MG63 (cell line): ENCODE measurements around the gene TXNRD2. TPM values are rescaled to one million over a fixed set of nuclear protein-coding genes. Genes with fewer than 3 reads are reported as not detected.

Experiments used
- DNase-seq: peaks from one replicate; pipeline ENCODE4 v3.0.0-alpha.2; 2020
- H3K27me3 ChIP-seq: fragments of 250-450 bp; sonication (Bioruptor Pico); 2 replicates; pipeline ENCODE4 v1.5.1; 2020; ENCODE audit warnings: mild to moderate bottlenecking, moderate library complexity
- H3K36me3 ChIP-seq: fragments of 250-450 bp; sonication (Bioruptor Pico); 2 replicates; pipeline ENCODE4 v1.5.1; 2020; ENCODE audit warnings: mild to moderate bottlenecking, moderate library complexity
- H3K4me3 ChIP-seq: fragments of 250-450 bp; sonication (Bioruptor Pico); 2 replicates; pipeline ENCODE4 v1.5.1; 2020; ENCODE audit warnings: mild to moderate bottlenecking, moderate library complexity
- H3K9me3 ChIP-seq: fragments of 250-450 bp; sonication (Bioruptor Pico); 2 replicates; pipeline ENCODE4 v1.5.1; 2020; ENCODE audit warnings: mild to moderate bottlenecking, moderate library complexity
- total RNA-seq: library from RNA; depleted of rRNA; stranded (reverse); fragments of >200 nt; shearing (Covaris generic); gene quantifications from 2 replicates; pipeline ENCODE4 v1.2.3, GENCODE V29; 2014; ENCODE audit warnings: low replicate concordance

Gene TXNRD2
- total RNA-seq, 1 experiment from 2014 or later = 61.8 TPM

GRCh38 chr22:19971276-19972124, 29.9 kb upstream of the TXNRD2 start:
- no peaks in the 10 kb centered on the region for H3K9me3 ChIP-seq
- no peak for DNase-seq
- no peaks in the 10 kb centered on the region for H3K27me3 ChIP-seq
- H3K4me3 ChIP-seq = no peak overlapping the region
- peaks cover 4% of the 10 kb centered on the region; the same call in 1 of the 2 replicates for H3K36me3 ChIP-seq

- H3K4me3 ChIP-seq = no peak overlapping the region
- no peaks in the 10 kb centered on the region for H3K27me3 ChIP-seq
- peak; percentile 49 for DNase-seq
- peaks cover 4% of the 10 kb centered on the region; the same call in 1 of the 2 replicates for H3K36me3 ChIP-seq
- no peaks in the 10 kb centered on the region for H3K9me3 ChIP-seq
These were observed 29.1 kb upstream of the TXNRD2 start for GRCh38 chr22:19970479-19971275.

DNA sequence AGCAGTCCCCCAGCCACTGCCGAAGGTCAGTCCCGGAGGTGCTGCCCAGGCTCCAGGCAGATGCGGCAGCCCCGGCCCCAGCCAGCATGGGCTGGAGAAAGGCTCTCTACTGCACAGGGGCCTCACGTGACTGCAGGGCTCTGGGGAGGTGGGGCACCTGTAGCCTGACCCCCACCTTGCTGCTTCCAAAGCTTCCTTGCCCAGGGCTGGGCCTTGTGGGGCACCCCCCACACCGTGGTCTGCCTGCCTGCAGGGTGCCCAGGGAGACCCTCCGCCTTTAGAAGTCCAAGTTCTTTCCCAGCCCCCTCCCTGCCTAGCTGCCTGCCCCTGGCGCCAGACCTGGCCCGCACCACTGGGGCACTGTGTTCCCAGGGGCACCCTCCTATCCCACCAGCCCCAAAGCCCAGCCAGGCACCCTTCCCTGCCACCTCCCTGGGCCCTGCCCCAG, 28.4 kb upstream of the TXNRD2 start:
- Histone ChIP-seq H3K36me3 (peaks cover 4% of the 10 kb centered on the region), H3K27me3 (no peaks in the 10 kb centered on the region)

GRCh38 chr22:19969141-19969928, 27.7 kb upstream of the TXNRD2 start:
- no peaks in the 10 kb centered on the region for H3K9me3 ChIP-seq
- DNase-seq = no peak
- H3K4me3 ChIP-seq = no peak overlapping the region
- peaks cover 9% of the 10 kb centered on the region for H3K36me3 ChIP-seq
- no peaks in the 10 kb centered on the region for H3K27me3 ChIP-seq

More for the DNA sequence above, 28.4 kb upstream of the TXNRD2 start:
- no peak for DNase-seq
- Histone ChIP-seq H3K4me3 (no peak overlapping the region), H3K9me3 (no peaks in the 10 kb centered on the region)

GRCh38 chr22:19968450-19968891, 26.9 kb upstream of the TXNRD2 start:
- H3K36me3 ChIP-seq = peaks cover 14% of the 10 kb centered on the region
- no peak for DNase-seq
- H3K4me3 ChIP-seq = no peak overlapping the region
- no peaks in the 10 kb centered on the region for H3K27me3 ChIP-seq
- no peaks in the 10 kb centered on the region for H3K9me3 ChIP-seq

- Histone ChIP-seq H3K27me3 (no peaks in the 10 kb centered on the region), H3K36me3 (peaks cover 14% of the 10 kb centered on the region), H3K9me3 (no peaks in the 10 kb centered on the region)
These were observed 26.3 kb upstream of the TXNRD2 start for GRCh38 chr22:19967850-19968449.

GRCh38 chr22:19966908-19967750, 25.5 kb upstream of the TXNRD2 start:
- Histone ChIP-seq H3K27me3 (no peaks in the 10 kb centered on the region), H3K36me3 (peaks cover 15% of the 10 kb centered on the region), H3K9me3 (no peaks in the 10 kb centered on the region), H3K4me3 (no peak overlapping the region)
- DNase-seq = no peak

More at GRCh38 chr22:19967850-19968449, 26.3 kb upstream of the TXNRD2 start:
- H3K4me3 ChIP-seq = no peak overlapping the region
- no peak for DNase-seq

DNA sequence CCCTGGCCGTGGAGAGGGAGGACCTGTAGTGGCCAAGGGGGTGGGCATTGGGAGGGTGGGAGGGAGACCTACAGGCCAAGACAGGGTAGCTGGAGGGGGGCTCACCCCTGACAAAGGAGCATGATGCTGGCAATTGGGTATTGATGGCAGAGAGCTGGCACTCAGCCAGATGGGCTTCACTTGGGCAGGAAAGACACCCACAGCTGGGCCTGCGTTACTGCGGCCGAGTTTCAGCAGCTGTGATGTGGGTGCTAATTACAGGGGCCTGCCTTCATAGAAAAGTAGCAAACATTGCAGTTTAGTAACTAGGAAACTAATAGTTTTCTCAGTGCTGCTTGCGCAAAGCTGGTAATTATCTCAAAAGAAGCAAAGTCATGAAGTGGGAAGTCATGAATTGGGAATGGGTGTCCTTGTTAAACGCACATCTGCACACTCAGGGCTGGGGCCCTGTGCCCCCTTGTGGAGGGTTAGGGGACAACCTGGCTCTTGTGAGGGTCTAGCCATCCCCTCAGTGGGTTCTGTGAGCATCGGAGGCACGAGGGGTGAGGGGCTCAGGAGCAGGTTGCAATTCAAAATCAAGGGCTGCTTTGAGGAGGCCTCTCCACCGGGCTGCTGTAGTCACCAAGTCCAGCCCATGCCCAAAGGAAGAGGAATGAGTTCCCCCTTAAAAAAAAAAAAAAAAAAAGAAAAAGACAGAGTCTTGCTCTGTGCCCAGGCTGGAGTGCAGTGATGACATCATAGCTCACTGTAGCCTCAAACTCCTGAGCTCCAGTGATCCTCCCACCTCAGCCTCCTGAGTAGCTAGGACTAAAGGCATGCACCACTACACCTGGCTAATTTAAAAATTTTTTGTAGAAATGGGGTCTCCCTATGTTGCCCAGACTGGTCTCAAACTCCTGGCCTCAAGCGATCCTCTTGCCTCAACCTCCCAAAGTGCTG, 24.4 kb upstream of the TXNRD2 start:
- Histone ChIP-seq H3K9me3 (no peaks in the 10 kb centered on the region), H3K4me3 (no peak overlapping the region), H3K36me3 (peaks cover 17% of the 10 kb centered on the region), H3K27me3 (no peaks in the 10 kb centered on the region)
- no peak for DNase-seq

DNA sequence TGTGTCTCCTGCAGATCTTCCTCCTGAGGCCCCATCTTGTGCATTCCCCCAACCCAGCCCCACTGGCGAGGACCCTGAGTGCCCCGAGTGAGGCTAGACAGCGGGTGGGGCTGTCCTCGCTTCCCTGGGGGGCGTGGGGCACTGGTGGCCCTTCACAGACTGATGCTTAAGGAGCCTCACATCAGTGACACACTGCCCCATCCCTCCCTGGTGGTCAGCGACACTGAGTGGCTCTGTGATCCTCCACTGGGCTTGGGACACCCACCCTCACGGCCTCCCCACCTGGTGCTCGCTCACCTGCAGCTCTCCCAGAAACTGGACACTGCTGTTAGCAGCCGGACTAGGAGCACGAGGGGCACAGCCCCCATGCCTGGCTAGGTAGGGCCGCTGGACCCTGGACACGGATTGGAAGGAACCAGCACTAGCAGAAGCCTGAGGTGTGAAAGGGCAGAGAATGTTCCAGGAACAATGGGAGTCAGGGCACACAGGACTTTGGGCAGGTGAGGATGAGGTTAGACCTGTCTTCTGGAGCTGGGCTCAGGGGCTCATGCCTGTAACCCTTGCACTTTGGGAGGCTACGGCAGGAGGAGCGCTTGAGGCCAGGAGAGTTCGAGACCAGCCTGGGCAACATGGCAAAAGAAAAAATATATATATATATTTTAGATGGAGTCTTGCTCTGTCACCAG, 23.2 kb upstream of the TXNRD2 start:
- no peaks in the 10 kb centered on the region for H3K27me3 ChIP-seq
- peaks cover 17% of the 10 kb centered on the region for H3K36me3 ChIP-seq
- no peak for DNase-seq
- no peaks in the 10 kb centered on the region for H3K9me3 ChIP-seq
- no peak overlapping the region for H3K4me3 ChIP-seq

DNA sequence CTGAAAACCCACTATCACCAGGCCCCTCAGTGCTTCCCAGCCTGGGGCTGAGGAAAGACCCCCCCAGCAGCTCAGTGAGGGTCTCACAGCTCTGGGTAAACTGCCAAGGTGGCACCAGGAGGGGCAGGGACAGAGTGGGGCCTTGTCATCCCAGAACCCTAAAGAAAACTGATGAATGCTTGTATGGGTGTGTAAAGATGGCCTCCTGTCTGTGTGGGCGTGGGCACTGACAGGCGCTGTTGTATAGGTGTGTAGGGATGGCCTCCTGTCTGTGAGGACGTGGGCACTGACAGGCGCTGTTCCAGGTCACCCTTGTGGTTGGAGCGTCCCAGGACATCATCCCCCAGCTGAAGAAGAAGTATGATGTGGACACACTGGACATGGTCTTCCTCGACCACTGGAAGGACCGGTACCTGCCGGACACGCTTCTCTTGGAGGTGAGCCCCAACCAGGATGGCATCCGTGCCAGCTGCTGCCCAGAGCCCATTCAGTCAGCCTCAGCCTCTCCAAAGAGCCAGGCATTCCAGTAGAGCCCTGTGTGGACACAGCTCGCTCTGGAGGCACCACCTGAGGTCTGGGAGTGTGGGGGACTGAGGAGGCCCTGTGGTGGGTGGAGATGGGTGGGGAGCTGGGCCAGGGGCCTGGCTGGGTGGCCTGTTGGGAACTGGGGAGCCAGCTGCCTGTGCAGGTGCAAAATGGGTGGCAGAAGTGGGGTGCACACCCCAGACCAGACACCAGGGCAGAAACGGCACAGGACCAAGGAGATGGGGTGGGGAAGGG, 22.4 kb upstream of the TXNRD2 start:
- DNase-seq = no peak
- no peaks in the 10 kb centered on the region for H3K9me3 ChIP-seq
- no peak overlapping the region for H3K4me3 ChIP-seq
- peaks cover 17% of the 10 kb centered on the region for H3K36me3 ChIP-seq
- H3K27me3 ChIP-seq = no peaks in the 10 kb centered on the region

DNA sequence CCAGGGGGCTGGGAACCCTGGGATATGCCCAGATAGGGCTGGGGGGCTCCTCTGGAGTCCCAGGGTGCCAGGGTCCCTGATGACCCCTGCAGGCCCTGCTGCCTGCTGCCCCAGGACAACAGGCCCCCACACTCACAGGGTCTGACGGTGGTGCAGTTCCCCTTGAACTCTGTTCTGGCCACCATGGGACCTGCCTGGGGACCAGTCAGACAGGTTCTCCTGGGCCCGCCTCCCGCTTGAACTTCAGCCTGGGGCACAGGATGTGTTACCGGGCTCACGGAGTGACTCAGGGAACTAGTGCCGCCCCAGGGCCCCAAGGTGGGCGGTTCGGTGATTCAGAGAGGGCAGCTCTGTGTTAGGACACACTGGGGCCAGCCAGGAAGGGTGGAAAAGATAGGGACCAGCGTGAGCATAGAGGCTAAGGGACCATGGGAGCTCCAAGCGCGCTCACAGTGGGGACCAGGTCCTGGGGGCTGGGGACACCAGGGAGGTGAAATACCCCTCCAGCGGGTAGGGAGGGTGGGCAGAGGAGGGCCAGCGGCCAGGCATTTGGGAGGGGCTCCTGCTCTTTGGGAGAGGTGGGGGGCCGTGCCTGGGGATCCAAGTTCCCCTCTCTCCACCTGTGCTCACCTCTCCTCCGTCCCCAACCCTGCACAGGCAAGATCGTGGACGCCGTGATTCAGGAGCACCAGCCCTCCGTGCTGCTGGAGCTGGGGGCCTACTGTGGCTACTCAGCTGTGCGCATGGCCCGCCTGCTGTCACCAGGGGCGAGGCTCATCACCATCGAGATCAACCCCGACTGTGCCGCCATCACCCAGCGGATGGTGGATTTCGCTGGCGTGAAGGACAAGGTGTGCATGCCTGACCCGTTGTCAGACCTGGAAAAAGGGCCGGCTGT, 21.5 kb upstream of the TXNRD2 start:
- Histone ChIP-seq H3K27me3 (no peaks in the 10 kb centered on the region), H3K4me3 (no peak overlapping the region), H3K9me3 (no peaks in the 10 kb centered on the region), H3K36me3 (peaks cover 17% of the 10 kb centered on the region)
- peak; percentile 79 for DNase-seq

GRCh38 chr22:19962246-19962908, 20.8 kb upstream of the TXNRD2 start:
- Histone ChIP-seq H3K9me3 (no peaks in the 10 kb centered on the region), H3K27me3 (no peaks in the 10 kb centered on the region), H3K4me3 (no peak overlapping the region), H3K36me3 (peaks cover 13% of the 10 kb centered on the region)
- peak; percentile 72 for DNase-seq
